T-cell (primary cell): ENCODE measurements around the gene AQP5. TPM values are rescaled to one million over a fixed set of nuclear protein-coding genes. Genes with fewer than 3 reads are reported as not detected.

Source experiments
- ATAC-seq, 4 experiments: fragments of 200-7000 bp in 3 of 4; fragments of 150-1000 bp in 1 of 4; cut with Tn5 transposase; replicated peaks in 1 of 4; 1 replicate in 3 of 4; 2 replicates in 1 of 4; pipeline ENCODE4 v1.10.0; 2021; ENCODE audit warnings: moderate library complexity in 3 of 4, mild to moderate bottlenecking in 2 of 4, moderate number of reproducible peaks in 1 of 4
- CTCF ChIA-PET, 2 donors: fragments of 300-600 bp; sonication (Branson Sonifier 250); formaldehyde crosslinking; loops; one replicate each; lab custom pipeline; 2022; ENCODE audit warnings: antibody characterized with exemption in 2 of 2; lab: Charles Lee
- POLR2A ChIA-PET, 2 donors: fragments of 300-600 bp; sonication (Branson Sonifier 250); formaldehyde crosslinking; loops; one replicate each; lab custom pipeline; 2022; ENCODE audit warnings: antibody characterized with exemption in 2 of 2; lab: Charles Lee
- DNase-seq, 35 experiments: peaks; one replicate each; pipeline versions ENCODE4 v3.0.0 to v3.0.0-alpha.2; 2013 to 2023
- H3K27ac ChIP-seq: one replicate; pipeline ENCODE4 v1.5.1; 2013; ENCODE audit warnings: low read length
- H3K27me3 ChIP-seq, 2 experiments: replicated peaks in 1 of 2; 1 replicate in 1 of 2; 2 replicates in 1 of 2; pipeline versions ENCODE4 v1.6.1 to v1.7.0; 2013; ENCODE audit warnings: low read length in 1 of 2, mixed read lengths in 1 of 2; ENCODE audit not compliant: control insufficient read depth in 2 of 2, insufficient read depth in 2 of 2; ENCODE audit errors: extremely low read depth in 1 of 2
- H3K36me3 ChIP-seq, 2 donors: 1 replicate in 1 of 2; 2 replicates in 1 of 2; pipeline versions ENCODE4 v1.6.1 to v1.7.0; 2013; ENCODE audit warnings: low read length in 1 of 2; ENCODE audit not compliant: control insufficient read depth in 2 of 2, insufficient read depth in 1 of 2; ENCODE audit errors: extremely low read depth in 1 of 2
- H3K4me1 ChIP-seq, 2 experiments: 1 replicate in 1 of 2; 2 replicates in 1 of 2; pipeline versions ENCODE4 v1.6.1 to v1.7.0; 2013; ENCODE audit warnings: low read length in 2 of 2, mixed read lengths in 1 of 2; ENCODE audit not compliant: insufficient read depth in 2 of 2, control insufficient read depth in 1 of 2; ENCODE audit errors: extremely low read depth in 1 of 2
- H3K4me3 ChIP-seq, 2 donors: 1 replicate in 1 of 2; 2 replicates in 1 of 2; pipeline versions ENCODE4 v1.5.1 to v1.7.0; 2013; ENCODE audit warnings: mild to moderate bottlenecking in 2 of 2, low read length in 1 of 2, moderate library complexity in 1 of 2; ENCODE audit not compliant: control insufficient read depth in 1 of 2; ENCODE audit errors: extremely low read depth in 1 of 2
- H3K9me3 ChIP-seq: 2 replicates; pipeline ENCODE4 v1.7.0; 2013
- H3K27ac Mint-ChIP-seq, 2 donors: one replicate each; pipeline ENCODE4 v1.8.0; 2020 to 2021; ENCODE audit warnings: mild to moderate bottlenecking in 2 of 2, mixed read lengths in 2 of 2
- H3K27me3 Mint-ChIP-seq, 2 donors: one replicate each; pipeline ENCODE4 v1.8.0; 2021 to 2022; ENCODE audit warnings: mixed read lengths in 2 of 2
- H3K36me3 Mint-ChIP-seq: one replicate; pipeline ENCODE4 v1.8.0; 2021; ENCODE audit warnings: mixed read lengths
- H3K4me1 Mint-ChIP-seq, 3 donors: one replicate each; pipeline ENCODE4 v1.8.0; 2020 to 2022; ENCODE audit warnings: mixed read lengths in 3 of 3, mild to moderate bottlenecking in 1 of 3
- H3K4me3 Mint-ChIP-seq, 3 donors: one replicate each; pipeline ENCODE4 v1.8.0; 2020 to 2022; ENCODE audit warnings: mild to moderate bottlenecking in 3 of 3, mixed read lengths in 3 of 3, moderate library complexity in 3 of 3
- H3K9me3 Mint-ChIP-seq, 3 donors: one replicate each; pipeline ENCODE4 v1.8.0; 2020 to 2022; ENCODE audit warnings: mixed read lengths in 3 of 3
- WGBS: methylation state at CpG from one replicate; pipeline ENCODE4 v1.1.5; 2013; ENCODE audit warnings: missing lambda C conversion rate; ENCODE audit not compliant: insufficient coverage; 5-methylcytosine and 5-hydroxymethylcytosine counted together
- total RNA-seq, 35 experiments: library from RNA in 6 of 35; stranded (reverse) in 6 of 35; fragments of 120-200 nt in 1 of 35; gene quantifications; one replicate each; pipeline versions ENCODE4 v1.2.1 to v1.2.4 and lab custom pipeline; 2013 to 2026

Gene AQP5
- total RNA-seq, 5 donors from 2014 or later (not counting 1 experiment from before 2014, with no cell fraction given) = not detected

DNA sequence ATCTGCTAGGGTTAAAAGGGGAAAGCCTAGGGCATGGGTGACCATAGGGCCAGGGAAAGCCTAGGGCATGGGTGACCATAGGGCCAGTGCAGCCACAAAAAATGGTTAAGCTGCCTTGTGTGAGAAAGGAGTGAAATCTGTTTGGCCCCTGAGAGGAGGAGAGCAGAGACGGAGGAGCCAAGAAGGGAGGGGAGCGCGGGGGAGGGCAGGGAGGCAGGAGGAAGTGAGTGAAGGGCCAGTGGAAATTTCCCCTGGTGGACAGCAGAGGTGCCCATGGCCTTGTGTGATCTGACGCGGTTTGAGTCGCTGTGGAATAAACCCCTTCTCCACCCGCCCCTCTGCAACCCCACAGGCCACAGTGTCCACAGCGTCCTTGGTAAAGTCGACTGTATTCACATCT is 10.5 kb downstream of the AQP5 start:
- ATAC-seq (no peak), DNase-seq (no peak)
- no peak overlapping the region for H3K4me3 ChIP-seq
- H3K9me3 ChIP-seq = no peaks in the 10 kb centered on the region
- no peak overlapping the region for H3K4me3 Mint-ChIP-seq
- H3K9me3 Mint-ChIP-seq = no peaks in the 10 kb centered on the region
- no peaks in the 10 kb centered on the region for H3K36me3 ChIP-seq
- peaks cover 0 to 3% of the 10 kb centered on the region in 2 donors for H3K27me3 Mint-ChIP-seq
- H3K4me1 Mint-ChIP-seq = peaks cover 2% of the 10 kb centered on the region in 3 donors
- no peaks in the 10 kb centered on the region for H3K36me3 Mint-ChIP-seq
- 50% methylated on average over 1 of the region's 9 CpGs for WGBS
- H3K4me1 ChIP-seq = peaks cover 0 to 10% of the 10 kb centered on the region in 2 experiments
- H3K27ac ChIP-seq = no peak overlapping the region
- CTCF ChIA-PET = no interaction called here
- H3K27ac Mint-ChIP-seq = no peak overlapping the region
- H3K27me3 ChIP-seq = peaks cover 0 to 53% of the 10 kb centered on the region in 2 experiments
- POLR2A ChIA-PET = no interaction called here

DNA sequence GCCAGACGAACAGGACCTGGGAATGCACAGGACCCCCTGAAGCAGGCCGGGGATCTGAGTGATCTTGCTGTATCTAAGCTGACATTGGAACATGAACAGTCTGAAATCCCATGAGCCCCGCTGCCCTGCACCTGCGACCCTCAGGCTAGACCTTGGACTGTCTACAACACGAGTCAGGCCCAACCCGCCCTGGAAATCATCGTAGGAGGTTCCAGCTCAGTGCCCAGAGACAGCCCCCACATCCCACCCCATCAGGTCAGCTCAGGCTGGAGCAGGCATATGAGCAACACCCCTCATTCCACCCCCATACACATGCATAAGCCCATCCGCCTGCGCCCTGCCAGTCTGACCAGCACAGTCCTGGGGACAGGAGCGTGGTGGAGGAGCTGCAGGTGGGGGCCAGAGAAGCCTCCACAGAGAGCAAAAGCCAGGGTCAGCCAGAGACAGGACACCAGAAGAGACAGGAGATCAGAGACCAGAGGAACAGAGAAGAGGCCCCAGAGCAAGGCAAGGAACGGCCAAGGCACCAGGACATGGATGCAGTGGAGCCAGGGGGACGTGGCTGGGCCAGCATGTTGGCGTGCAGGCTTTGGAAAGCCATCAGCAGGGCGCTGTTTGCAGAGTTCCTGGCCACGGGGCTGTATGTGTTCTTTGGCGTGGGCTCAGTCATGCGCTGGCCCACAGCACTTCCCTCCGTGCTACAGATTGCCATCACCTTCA is 11.1 kb downstream of the AQP5 start, which contains the start of gene AQP6:
AQP6 (plus strand) TSS at position 307 of the 720 bp plus-strand sequence; CDS start at position 534, 227 bp downstream.
- DNase-seq (no peak), ATAC-seq (no peak)
- peaks cover 0 to 47% of the 10 kb centered on the region in 2 experiments for H3K27me3 ChIP-seq
- Mint-ChIP-seq H3K27ac (no peak within 1 kb of the TSS), H3K36me3 (no peaks in the 10 kb centered on the region), H3K9me3 (no peaks in the 10 kb centered on the region), H3K27me3 (peaks cover 0 to 3% of the 10 kb centered on the region in 2 donors), H3K4me3 (no peak within 1 kb of the TSS), H3K4me1 (peaks cover 0 to 1% (median 0%) of the 10 kb centered on the region in 3 donors)
- WGBS = 80% methylated on average over 14 of the region's 18 CpGs
- no peaks in the 10 kb centered on the region for H3K9me3 ChIP-seq
- CTCF ChIA-PET = no interaction called here
- H3K4me1 ChIP-seq = peaks cover 0 to 3% of the 10 kb centered on the region in 2 experiments
- POLR2A ChIA-PET = no interaction called here
- no peaks in the 10 kb centered on the region for H3K36me3 ChIP-seq
- H3K4me3 ChIP-seq = no peak within 1 kb of the TSS
- no peak within 1 kb of the TSS for H3K27ac ChIP-seq

GRCh38 chr12:49973361-49973830 is 11.7 kb downstream of the AQP5 start:
- Histone ChIP-seq H3K4me3 (no peak overlapping the region), H3K27ac (no peak overlapping the region), H3K36me3 (no peaks in the 10 kb centered on the region), H3K4me1 (no peaks in the 10 kb centered on the region), H3K27me3 (peaks cover 0 to 41% of the 10 kb centered on the region in 2 experiments), H3K9me3 (no peaks in the 10 kb centered on the region)
- H3K27ac Mint-ChIP-seq = no peak overlapping the region
- ChIA-PET CTCF (no interaction called here), POLR2A (no interaction called here)
- H3K36me3 Mint-ChIP-seq = no peaks in the 10 kb centered on the region
- ATAC-seq (no peak), DNase-seq (no peak)
- H3K27me3 Mint-ChIP-seq = peaks cover 0 to 3% of the 10 kb centered on the region in 2 donors
- no peaks in the 10 kb centered on the region for H3K4me1 Mint-ChIP-seq
- no peaks in the 10 kb centered on the region for H3K9me3 Mint-ChIP-seq
- no peak overlapping the region for H3K4me3 Mint-ChIP-seq
- WGBS = 85% methylated on average over 17 of the region's 19 CpGs

DNA sequence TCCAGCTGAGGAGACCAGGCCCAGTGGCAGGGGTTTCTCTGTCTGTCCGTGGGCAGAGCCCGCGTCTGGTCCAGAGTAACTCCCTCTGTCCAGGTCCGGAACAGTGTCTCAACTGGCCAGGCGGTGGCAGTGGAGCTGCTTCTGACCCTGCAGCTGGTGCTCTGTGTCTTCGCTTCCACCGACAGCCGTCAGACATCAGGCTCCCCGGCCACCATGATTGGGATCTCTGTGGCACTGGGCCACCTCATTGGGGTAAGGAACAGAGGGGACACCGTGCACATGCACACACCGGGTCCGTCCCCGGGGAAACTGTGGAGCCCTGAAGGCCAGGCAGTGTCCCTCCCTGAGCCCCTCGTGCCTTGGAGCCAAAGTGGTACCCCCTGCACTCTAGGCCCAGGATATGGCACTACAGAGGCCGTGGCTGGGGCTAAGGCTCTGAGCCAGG is 12.6 kb downstream of the AQP5 start:
- Histone ChIP-seq H3K4me1 (no peaks in the 10 kb centered on the region), H3K36me3 (no peaks in the 10 kb centered on the region), H3K9me3 (no peaks in the 10 kb centered on the region), H3K27me3 (peaks cover 0 to 32% of the 10 kb centered on the region in 2 experiments), H3K27ac (no peak overlapping the region), H3K4me3 (no peak overlapping the region)
- 94% methylated on average over 15 of the region's 15 CpGs for WGBS
- no peaks in the 10 kb centered on the region for H3K36me3 Mint-ChIP-seq
- DNase-seq = no peak
- H3K4me1 Mint-ChIP-seq = no peaks in the 10 kb centered on the region
- ChIA-PET POLR2A (no interaction called here), CTCF (no interaction called here)
- no peaks in the 10 kb centered on the region for H3K27me3 Mint-ChIP-seq
- no peaks in the 10 kb centered on the region for H3K9me3 Mint-ChIP-seq
- no peak overlapping the region for H3K4me3 Mint-ChIP-seq
- ATAC-seq = peak in 1 of 4 experiments; percentile 13
- no peak overlapping the region for H3K27ac Mint-ChIP-seq

GRCh38 chr12:49974677-49975317 is 13.1 kb downstream of the AQP5 start:
- ATAC-seq = no peak
- 89% methylated on average over 7 of the region's 8 CpGs for WGBS
- H3K4me3 Mint-ChIP-seq = no peak overlapping the region

GRCh38 chr12:49975318-49975761 is 13.7 kb downstream of the AQP5 start:
- POLR2A ChIA-PET = no interaction called here
- Histone ChIP-seq H3K36me3 (no peaks in the 10 kb centered on the region), H3K4me1 (no peaks in the 10 kb centered on the region), H3K4me3 (no peak overlapping the region), H3K9me3 (no peaks in the 10 kb centered on the region), H3K27ac (no peak overlapping the region), H3K27me3 (peaks cover 0 to 21% of the 10 kb centered on the region in 2 experiments)
- Mint-ChIP-seq H3K27ac (no peak overlapping the region), H3K9me3 (no peaks in the 10 kb centered on the region), H3K4me3 (no peak overlapping the region), H3K4me1 (no peaks in the 10 kb centered on the region), H3K27me3 (no peaks in the 10 kb centered on the region), H3K36me3 (no peaks in the 10 kb centered on the region)
- WGBS = 75% methylated on average over 10 of the region's 17 CpGs
- no peak for DNase-seq
- ATAC-seq = no peak
- CTCF ChIA-PET = no interaction called here

More at GRCh38 chr12:49974677-49975317, 13.1 kb downstream of the AQP5 start:
- H3K4me1 Mint-ChIP-seq = no peaks in the 10 kb centered on the region
- H3K27ac Mint-ChIP-seq = no peak overlapping the region
- Histone ChIP-seq H3K4me1 (no peaks in the 10 kb centered on the region), H3K4me3 (no peak overlapping the region), H3K36me3 (no peaks in the 10 kb centered on the region), H3K27me3 (peaks cover 0 to 27% of the 10 kb centered on the region in 2 experiments), H3K27ac (no peak overlapping the region), H3K9me3 (no peaks in the 10 kb centered on the region)
- no peaks in the 10 kb centered on the region for H3K27me3 Mint-ChIP-seq
- no peak for DNase-seq
- ChIA-PET CTCF (no interaction called here), POLR2A (no interaction called here)
- H3K9me3 Mint-ChIP-seq = no peaks in the 10 kb centered on the region
- H3K36me3 Mint-ChIP-seq = no peaks in the 10 kb centered on the region
